Fibroblast of lung (primary cell): ENCODE data around the gene CGNL1. TPM values are rescaled to one million over a fixed set of nuclear protein-coding genes. Genes with fewer than 3 reads are reported as not detected.

Experiments
- DNase-seq, 2 donors: peaks; one replicate each; pipeline versions ENCODE4 v3.0.0 to v3.0.0-alpha.2; 2010; ENCODE audit warnings: low read depth in 2 of 2
- H2AFZ ChIP-seq: 2 replicates; pipeline ENCODE4 v1.5.1; 2012; ENCODE audit warnings: low read length, control low read depth, inconsistent platforms
- H3K27ac ChIP-seq: 2 replicates; pipeline ENCODE4 v1.5.1; 2011; ENCODE audit warnings: low read length, control low read depth; ENCODE audit not compliant: insufficient read depth
- H3K27me3 ChIP-seq: 2 replicates; pipeline ENCODE4 v1.5.1; 2011; ENCODE audit warnings: mild to moderate bottlenecking, low read length; ENCODE audit not compliant: control insufficient read depth, insufficient read depth
- H3K36me3 ChIP-seq: 2 replicates; pipeline ENCODE4 v1.5.1; 2011; ENCODE audit warnings: low read length; ENCODE audit not compliant: control insufficient read depth, insufficient read depth
- H3K4me1 ChIP-seq: 2 replicates; pipeline ENCODE4 v1.5.1; 2011; ENCODE audit warnings: low read length; ENCODE audit not compliant: control insufficient read depth, insufficient read depth; ENCODE audit errors: extremely low read depth
- H3K4me2 ChIP-seq: 2 replicates; pipeline ENCODE4 v1.5.1; 2011; ENCODE audit warnings: low read length, control low read depth; ENCODE audit not compliant: insufficient read depth; ENCODE audit errors: extremely low read depth
- H3K4me3 ChIP-seq, 4 experiments: fragments of 200-600 bp in 1 of 4; sonication (generic) in 1 of 4; replicated peaks in 1 of 4; 2 replicates each; pipeline ENCODE4 v1.5.1; 2011 to 2016; ENCODE audit warnings: low read length in 4 of 4, low read depth in 3 of 4, mild to moderate bottlenecking in 3 of 4, control low read depth in 2 of 4, inconsistent platforms in 1 of 4, mixed read lengths in 1 of 4; ENCODE audit not compliant: insufficient read depth in 1 of 4; ENCODE audit errors: control extremely low read depth in 1 of 4
- H3K79me2 ChIP-seq: 2 replicates; pipeline ENCODE4 v1.5.1; 2012; ENCODE audit warnings: mild to moderate bottlenecking, low read length, inconsistent platforms; ENCODE audit not compliant: control insufficient read depth, insufficient read depth
- H3K9ac ChIP-seq: 2 replicates; pipeline ENCODE4 v1.5.1; 2011; ENCODE audit warnings: mild to moderate bottlenecking, low read length, control low read depth; ENCODE audit not compliant: insufficient read depth
- H3K9me3 ChIP-seq: 2 replicates; pipeline ENCODE4 v1.5.1; 2012; ENCODE audit warnings: low read depth, low read length; ENCODE audit not compliant: control insufficient read depth, insufficient read depth
- H4K20me1 ChIP-seq: 2 replicates; pipeline ENCODE4 v1.5.1; 2011; ENCODE audit warnings: low read length; ENCODE audit not compliant: control insufficient read depth, insufficient read depth; ENCODE audit errors: extremely low read depth
- CTCF ChIP-seq, 2 donors: IDR thresholded peaks in 1 of 2; conservative IDR thresholded peaks in 1 of 2; 1 replicate in 1 of 2; 2 replicates in 1 of 2; pipeline ENCODE4 v1.5.1; 2011 to 2012; ENCODE audit warnings: low read length in 2 of 2, control low read depth in 1 of 2, inconsistent platforms in 1 of 2, low read depth in 1 of 2, mild to moderate bottlenecking in 1 of 2
- EZH2 ChIP-seq: IDR thresholded peaks from 2 replicates; pipeline ENCODE4 v1.5.1; 2012; ENCODE audit warnings: low read length, control low read depth, mild to moderate bottlenecking; ENCODE audit errors: missing control alignments
- polyA plus RNA-seq, 2 donors: library from polyadenylated mRNA; depleted of rRNA in 1 of 2; stranded (reverse) in 1 of 2; unstranded in 1 of 2; fragments of >200 nt; gene quantifications; 2 replicates each; pipeline ENCODE4 v1.2.1, GENCODE V29; 2011 to 2012; ENCODE audit warnings: missing spikeins in 1 of 2
- total RNA-seq: library from RNA; depleted of rRNA; stranded (reverse); fragments of >200 nt; gene quantifications from 2 replicates; pipeline ENCODE4 v1.2.1, GENCODE V29; 2014

Gene CGNL1
- total and polyA plus RNA-seq, 2 donors (not counting 1 experiment from before 2014, with no cell fraction given) = 0.18 to 6.1 TPM

GRCh38 chr15:57570340-57570739, 194.0 kb downstream of the CGNL1 start:
- no peaks in the 10 kb centered on the region for H3K9me3 ChIP-seq
- no peak for DNase-seq
- no peak overlapping the region for H3K27ac ChIP-seq
- H3K4me1 ChIP-seq = no peaks in the 10 kb centered on the region
- H3K4me3 ChIP-seq = no peak overlapping the region
- H3K79me2 ChIP-seq = no peaks in the 10 kb centered on the region
- H3K9ac ChIP-seq = no peak overlapping the region
- TF ChIP-seq CTCF (conservative IDR thresholded peaks at IDR 0.05 in 1 of 2, IDR thresholded peaks at IDR 0.05 in 1 of 2; ENCODE audit: low read depth in 1 of 2, low read length in 2 of 2) = no peak
- TF ChIP-seq EZH2 = no peak
- no peaks in the 10 kb centered on the region for H3K36me3 ChIP-seq
- H2AFZ ChIP-seq = no peak overlapping the region
- H4K20me1 ChIP-seq = no peaks in the 10 kb centered on the region
- no peaks in the 10 kb centered on the region for H3K27me3 ChIP-seq
- no peak overlapping the region for H3K4me2 ChIP-seq

GRCh38 chr15:57570994-57571393, 194.7 kb downstream of the CGNL1 start:
- DNase-seq = peak in 1 of 2 donors; percentile 62
- Histone ChIP-seq H3K36me3 (no peaks in the 10 kb centered on the region), H3K79me2 (no peaks in the 10 kb centered on the region), H3K27me3 (no peaks in the 10 kb centered on the region), H3K9me3 (no peaks in the 10 kb centered on the region), H3K27ac (no peak overlapping the region), H4K20me1 (no peaks in the 10 kb centered on the region), H3K4me1 (no peaks in the 10 kb centered on the region), H3K4me3 (no peak overlapping the region), H2AFZ (no peak overlapping the region), H3K9ac (no peak overlapping the region), H3K4me2 (no peak overlapping the region)
- TF ChIP-seq EZH2 (no peak), CTCF (conservative IDR thresholded peaks at IDR 0.05 in 1 of 2, IDR thresholded peaks at IDR 0.05 in 1 of 2; ENCODE audit: low read depth in 1 of 2, low read length in 2 of 2) (no peak)

GRCh38 chr15:57571725-57572124, 195.4 kb downstream of the CGNL1 start:
- H3K9ac ChIP-seq = no peak overlapping the region
- TF ChIP-seq CTCF (conservative IDR thresholded peaks at IDR 0.05 in 1 of 2, IDR thresholded peaks at IDR 0.05 in 1 of 2; ENCODE audit: low read depth in 1 of 2, low read length in 2 of 2) (no peak), EZH2 (no peak)
- H3K9me3 ChIP-seq = no peaks in the 10 kb centered on the region
- no peak for DNase-seq
- no peak overlapping the region for H3K27ac ChIP-seq
- H4K20me1 ChIP-seq = no peaks in the 10 kb centered on the region
- H3K79me2 ChIP-seq = no peaks in the 10 kb centered on the region
- no peak overlapping the region for H3K4me3 ChIP-seq
- H2AFZ ChIP-seq = no peak overlapping the region
- H3K4me1 ChIP-seq = no peaks in the 10 kb centered on the region
- H3K36me3 ChIP-seq = no peaks in the 10 kb centered on the region
- H3K4me2 ChIP-seq = no peak overlapping the region
- no peaks in the 10 kb centered on the region for H3K27me3 ChIP-seq
